ENCODE results near the gene EP400. TPM values are rescaled to one million over a fixed set of nuclear protein-coding genes. Genes with fewer than 3 reads are reported as not detected.
"Not testable (repeated sequence)": the region's sequence is repeated elsewhere in the genome, so short reads cannot be mapped to it uniquely, and the experiment has no call there.

Gene EP400
- polyA plus RNA-seq, 3 donors = 34.1 to 44.8 (median 43.1) TPM

DNA sequence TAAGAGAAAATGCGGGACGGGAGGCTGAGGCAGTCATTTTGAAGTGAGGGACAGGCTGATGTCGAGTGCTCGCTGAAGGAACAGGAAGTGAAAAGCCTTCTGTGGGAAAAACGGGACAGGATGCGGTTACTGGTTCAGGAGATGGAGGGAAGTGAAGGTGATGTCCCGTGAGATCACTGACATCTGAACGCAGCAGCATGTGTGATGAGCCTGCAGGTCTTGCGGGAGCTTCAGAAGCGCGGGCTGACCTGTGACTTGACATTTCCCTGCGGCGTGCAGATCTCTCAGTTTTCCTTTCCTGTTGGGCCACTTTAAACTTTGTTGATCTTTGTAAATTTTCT lies 116.6 kb downstream of the EP400 start:
- DNase-seq = no peak

DNA sequence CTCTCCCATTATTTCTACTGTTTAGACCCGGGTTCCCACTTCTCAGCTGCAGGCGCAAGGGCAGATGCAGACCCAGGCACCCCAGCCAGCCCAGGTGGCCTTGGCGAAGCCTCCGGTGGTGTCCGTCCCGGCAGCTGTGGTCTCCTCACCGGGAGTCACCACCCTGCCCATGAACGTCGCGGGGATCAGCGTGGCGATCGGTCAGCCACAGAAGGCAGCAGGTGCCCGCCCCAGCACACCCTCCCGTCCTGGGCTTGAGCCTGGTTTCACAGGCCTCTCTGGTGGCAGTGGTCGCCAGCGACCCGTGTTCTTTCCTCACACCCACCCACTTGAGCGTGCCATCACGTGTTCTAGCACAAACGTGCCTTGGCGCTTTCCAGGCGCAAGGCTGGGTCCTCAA lies 117.0 kb downstream of the EP400 start:
- no peak for DNase-seq

DNA sequence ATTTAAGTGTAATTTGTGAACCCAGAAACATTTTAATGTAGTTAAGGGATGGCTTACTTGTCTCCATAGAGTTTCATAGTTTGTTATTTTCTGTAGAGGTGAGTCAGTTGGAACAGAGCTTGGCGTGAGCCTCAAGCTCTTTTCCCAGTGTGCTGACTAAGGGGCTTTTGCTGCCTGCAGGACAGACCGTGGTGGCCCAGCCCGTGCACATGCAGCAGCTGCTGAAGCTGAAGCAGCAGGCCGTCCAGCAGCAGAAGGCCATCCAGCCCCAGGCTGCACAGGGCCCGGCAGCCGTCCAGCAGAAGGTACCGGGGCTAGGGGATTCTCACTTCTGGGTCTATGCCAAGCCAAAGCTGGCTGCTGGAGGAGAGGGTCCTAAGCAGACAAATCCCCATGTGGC lies 117.4 kb downstream of the EP400 start:
- no peak for DNase-seq

DNA sequence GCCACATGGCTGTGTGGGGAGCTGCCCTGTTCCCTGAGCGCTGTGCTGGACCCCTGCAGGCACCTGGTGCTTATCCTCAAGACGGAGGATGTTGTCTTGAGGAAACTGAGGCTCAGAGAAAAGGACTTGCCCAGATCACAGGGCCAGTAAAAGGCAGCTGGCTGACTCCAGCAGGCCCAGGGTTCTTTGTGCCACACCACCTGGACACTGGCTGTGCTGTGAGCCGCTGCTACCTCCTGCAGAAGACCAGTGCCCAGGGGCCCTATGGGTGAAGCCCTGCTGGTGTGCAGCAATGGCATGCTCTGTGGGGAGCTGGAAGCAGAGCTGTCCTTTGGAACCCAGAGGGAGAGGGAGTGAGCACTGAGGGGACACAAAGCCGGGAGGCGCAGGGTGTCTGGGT lies 118.5 kb downstream of the EP400 start:
- no peak for DNase-seq

DNA sequence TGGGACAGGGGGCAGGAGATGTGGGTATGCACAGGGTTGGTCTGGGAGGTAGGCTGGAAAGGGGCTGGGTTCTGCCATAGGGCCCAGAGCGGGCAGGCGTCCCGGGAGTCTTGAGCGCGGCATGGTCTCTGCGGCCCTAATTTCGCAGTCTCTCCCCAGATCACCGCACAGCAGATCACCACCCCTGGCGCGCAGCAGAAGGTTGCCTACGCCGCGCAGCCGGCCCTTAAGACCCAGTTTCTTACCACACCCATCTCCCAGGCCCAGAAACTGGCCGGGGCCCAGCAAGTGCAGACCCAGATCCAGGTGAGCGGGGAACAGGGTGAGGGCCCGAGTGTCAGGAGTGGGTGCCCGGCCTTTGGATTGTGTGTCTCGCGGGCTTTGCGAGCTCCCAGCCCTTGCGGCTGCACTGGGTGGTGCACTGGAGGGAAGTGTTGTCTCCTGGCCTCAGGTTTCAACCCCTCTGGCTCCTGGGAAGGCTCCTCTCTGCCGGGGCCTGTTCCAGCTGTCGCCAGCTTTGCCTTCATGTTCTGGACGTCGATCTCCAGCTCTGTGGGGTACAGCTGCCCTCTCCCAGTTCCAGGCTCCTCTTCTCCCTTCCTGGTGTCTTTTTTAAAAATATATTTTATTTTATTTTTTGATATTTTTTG lies 119.7 kb downstream of the EP400 start:
- DNase-seq = no peak

DNA sequence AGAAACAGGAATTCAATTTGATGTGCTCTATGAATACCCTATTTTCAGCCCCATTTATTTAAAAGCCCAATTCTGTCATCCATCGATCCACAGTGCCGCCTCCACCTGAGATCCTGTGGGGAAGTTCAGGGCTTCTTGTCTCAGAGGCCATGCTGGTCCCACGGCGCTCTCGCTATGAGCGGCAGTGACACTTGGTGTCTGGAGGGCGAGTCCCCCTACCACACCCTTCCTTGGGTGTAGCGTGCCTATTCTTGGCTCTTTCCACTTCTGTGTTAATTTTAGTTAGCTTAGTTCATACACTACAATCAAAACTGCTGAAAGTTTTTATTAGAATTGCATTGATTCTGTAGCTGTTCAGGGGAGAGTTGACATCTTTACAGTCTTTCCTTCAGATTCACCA lies 120.6 kb downstream of the EP400 start:
- DNase-seq = no peak

DNA sequence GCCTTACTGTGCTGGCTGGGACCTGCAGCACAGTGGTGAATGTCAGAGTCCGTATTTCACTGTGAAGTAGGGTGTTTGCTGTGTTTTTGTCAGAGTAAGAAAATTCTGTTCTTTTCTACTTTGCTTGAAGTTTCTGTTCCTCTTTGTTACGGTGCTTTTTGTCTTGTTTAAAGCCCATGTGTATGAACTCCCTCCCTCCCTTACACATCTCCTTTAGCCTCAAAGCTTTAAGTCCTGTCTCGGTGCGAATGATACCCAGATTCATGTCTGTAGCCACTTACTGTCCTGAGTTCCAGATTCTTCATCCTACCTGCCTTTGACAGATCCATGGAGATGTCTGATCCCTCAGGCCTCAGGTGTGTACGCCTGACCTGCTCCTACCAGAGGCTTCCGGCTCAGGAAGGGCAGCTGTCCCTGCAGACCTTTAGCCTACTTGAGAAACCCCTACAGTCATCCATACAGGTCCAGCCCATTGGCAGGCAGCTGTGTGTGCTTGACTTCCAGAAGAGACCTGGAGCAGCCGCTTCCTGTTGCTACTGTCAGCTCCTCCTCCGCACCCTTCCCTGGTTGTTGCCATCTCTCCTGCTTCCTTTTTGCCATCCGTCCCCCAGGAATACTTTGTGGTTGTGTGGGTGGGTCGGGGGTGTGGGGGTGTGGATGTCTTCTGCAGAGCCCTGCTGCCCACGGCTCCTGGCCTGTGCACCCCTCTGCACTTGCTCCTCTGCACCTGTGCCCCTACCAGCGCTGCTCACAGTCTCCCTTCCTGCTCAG lies 121.5 kb downstream of the EP400 start:
- no peak for DNase-seq

DNA sequence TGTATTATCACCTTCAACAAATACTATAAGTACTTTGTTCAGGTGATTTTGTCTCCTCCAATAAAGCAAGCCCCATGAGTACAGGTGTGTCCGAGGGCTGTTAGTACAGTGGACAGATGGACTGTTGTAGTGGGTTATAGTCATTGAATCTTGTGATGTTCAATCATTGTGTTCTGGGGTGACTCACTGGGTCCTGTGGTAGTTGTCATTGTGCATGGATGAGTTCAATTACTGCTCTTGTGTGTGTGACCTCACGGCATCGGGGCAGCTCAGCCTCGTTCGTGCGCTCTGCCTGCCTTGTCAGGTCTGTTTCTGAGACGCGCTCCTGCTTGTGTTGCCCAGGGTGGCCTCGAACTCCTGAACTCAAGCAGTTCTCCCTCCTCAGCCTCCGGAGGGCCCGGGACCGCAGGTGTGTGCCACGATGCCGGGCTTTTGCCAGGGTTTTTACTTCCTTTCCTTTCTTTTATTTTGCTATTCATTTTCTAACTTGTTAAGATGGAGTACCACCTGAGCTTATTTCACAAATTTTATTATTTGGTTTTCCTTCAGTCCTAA lies 122.2 kb downstream of the EP400 start:
- no peak for DNase-seq

DNA sequence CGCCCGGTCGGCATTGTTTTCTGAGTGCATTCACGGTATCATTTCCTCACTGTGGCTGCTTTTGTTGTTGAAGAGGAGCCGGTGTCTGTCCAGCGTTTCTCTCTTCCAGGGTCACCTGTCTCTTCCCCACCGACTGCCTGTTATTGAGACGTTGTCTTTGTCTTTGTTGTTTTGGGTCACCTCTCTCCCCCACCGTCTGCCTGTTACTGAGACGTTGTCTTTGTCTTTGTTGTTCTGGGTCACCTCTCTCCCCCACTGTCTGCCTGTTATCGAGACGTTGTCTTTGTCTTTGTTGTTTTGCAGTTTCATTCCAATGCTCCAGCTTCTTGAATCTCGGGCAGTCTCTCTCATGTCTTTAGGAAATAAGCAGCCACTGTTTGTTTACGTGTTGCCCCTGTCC lies 124.5 kb downstream of the EP400 start:
- no peak for DNase-seq

DNA sequence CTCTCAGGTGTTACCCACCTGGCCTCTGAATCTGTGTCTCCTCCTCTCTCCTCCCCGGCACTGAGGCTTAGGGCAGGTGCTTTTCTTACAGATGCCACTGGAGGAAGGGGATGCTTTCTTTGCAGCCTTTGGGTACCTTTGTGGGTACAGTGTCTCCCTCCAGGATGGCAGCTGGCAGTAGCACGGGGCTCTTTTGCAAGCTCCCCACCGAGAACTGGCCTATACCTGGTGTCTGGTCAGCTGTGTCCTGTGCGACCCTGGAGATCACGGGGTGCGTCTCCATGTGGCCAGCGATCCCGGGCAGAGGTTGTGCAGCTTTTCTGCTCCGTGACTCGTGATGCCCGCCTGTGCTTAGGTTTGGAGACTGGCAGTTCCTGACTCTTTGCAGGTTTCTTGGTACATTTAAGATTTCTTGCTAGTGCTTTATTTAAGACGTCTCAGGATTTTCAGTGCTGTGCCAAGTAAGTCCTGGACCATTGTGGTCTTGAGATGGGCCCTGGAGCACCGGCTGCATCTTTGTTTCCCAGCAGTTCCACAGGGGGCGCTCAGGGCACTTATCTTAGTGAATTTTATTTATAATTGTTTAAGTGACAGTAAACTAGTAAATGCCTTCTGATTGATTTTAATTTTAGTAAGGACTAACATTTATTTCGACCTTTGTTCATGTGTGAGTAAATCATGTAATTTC lies 125.4 kb downstream of the EP400 start:
- no peak for DNase-seq

DNA sequence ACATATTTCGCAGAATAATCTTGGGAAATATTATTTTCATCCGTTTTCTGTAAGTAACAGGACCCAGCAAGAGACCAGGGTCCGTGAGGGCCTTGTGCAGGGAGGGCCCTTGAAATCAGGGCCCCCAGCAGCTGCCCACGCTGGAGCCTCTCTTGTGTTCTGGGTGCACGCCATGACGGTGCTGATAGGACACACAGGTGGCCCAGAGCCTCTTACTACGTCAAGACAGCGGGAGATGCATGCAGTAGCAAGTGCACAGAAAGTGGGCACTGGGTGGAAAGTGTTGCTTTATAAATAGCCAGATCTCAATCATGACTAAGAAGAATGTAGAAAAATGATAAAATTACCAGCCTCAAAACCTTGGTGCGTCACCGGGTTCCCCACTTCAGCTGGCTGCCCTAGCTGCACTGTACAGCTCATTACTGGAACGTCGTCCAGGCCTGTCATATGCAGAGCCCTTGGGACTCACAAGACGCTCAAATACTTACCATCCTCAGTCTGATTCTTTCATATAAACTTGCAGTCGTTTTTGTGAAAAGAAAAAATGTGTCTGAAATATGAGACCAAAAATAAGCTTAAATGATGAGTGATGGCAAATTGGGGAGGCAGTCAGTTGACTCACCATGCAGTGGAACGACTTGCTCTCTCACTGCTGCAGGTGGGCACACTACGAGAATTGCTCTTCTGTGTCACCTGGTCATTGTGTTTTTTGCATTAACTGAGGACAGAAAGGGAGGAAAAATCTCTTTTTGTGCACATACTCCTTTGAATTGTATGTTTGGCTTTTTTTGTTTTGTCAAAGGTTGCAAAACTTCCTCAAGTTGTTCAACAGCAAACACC lies 126.2 kb downstream of the EP400 start:
- no peak for DNase-seq

DNA sequence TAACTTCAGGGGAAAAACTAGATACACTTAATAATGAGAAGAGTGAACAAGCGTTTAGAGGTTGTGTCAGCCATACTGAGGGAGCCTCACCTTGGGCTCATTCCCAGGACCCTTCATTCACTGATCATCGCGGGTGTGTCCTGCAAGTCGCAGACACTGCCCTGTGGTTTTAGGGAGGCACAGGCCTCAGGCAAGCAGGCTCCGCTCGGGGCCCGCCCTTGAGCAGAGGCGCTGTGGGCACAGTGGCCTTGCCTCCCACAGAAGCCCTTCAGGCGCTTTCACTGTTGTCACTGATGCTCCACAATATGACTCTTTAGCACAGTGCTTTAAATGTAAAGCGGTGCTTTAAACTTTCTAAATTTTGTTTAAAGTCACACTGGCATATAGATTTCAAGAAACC lies 127.0 kb downstream of the EP400 start:
- no peak for DNase-seq

DNA sequence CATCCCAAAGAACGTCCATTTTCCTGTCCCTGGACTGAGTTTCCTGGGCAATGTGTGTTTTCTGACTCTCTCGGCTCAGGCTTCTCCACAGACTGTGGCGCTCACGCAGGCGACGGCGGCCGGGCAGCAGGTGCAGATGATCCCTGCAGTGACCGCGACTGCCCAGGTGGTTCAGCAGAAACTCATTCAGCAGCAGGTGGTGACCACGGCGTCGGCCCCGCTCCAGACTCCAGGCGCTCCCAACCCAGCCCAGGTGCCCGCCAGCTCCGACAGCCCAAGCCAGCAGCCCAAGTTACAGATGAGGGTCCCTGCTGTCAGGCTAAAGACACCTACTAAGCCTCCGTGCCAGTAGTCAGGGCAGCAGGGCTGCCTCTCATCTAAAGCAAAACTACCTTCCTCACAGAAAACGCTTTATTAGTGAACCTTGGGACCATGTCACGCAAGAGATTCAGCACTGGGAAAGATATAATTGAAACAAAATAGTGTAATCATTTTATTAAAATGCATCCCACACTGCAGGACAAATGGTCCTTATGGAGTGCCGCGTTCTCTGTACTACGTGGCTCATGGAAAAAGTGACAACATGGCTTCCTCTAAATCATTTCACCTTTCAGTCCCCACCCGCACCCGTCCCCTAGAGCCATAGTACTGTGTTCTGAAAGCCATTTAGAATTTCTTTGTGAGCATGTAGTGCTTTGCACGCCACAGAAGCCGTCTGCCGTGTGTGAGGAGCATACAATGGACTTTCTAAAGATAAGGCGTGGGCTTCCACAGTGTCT lies 127.8 kb downstream of the EP400 start:
- no peak for DNase-seq

DNA sequence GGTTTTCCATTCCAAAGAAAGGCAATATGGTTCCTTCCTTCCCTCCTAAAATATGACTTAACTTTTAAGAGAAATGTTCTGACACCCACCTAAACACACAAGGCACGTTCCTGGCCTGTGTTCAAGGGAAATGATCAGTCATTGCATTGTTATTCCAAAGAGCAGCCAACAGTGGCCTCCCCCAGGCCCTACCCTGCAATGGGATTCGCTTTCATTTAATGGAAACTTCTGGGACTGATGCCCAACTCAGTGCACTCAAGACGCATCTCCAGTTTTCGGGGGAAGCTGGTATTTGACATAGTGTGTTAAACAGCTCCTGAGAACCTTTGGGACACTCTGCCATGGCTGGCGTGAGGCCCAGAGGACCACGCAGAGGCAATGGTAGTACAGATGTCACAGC lies 128.4 kb downstream of the EP400 start:
- DNase-seq = no peak

DNA sequence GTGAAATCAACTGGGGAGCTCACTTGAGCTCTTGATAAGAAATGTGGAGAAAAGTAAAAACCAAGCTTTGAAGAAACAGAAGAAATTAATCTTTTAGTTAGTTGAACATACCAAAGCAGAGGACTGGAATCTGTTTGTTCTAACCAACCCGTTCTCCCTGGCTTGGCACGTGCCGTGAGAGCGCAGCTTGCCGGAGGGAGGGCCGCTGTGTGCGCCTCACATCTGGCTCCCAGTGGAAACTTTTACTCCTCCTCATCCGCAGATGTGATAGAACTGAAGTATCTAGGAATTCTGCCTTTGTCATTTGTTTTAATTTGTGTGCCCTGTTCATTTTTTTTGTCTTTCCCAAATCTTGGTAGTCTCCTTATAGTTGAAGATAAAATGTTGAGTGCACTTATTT lies 129.5 kb downstream of the EP400 start:
- DNase-seq = no peak

DNA sequence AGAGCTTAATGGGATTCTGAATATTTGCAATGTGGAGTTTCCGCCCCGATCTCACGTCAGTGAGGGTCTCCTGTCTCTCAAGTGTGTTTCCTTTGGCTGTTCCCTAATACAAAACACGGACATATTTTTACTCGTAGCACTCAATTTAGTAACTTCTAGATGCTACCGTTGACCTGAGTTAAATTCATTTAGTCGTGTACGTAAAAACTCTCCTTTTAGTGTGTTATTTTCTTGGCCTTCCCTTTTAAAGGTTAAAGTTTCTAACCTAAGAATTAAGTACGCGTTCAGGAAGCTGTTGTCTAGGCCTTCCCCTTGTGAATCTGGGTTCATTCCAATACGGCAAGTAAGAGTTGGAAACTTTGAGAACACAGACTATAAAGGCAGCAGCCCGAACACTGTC lies 130.0 kb downstream of the EP400 start:
- no peak for DNase-seq

DNA sequence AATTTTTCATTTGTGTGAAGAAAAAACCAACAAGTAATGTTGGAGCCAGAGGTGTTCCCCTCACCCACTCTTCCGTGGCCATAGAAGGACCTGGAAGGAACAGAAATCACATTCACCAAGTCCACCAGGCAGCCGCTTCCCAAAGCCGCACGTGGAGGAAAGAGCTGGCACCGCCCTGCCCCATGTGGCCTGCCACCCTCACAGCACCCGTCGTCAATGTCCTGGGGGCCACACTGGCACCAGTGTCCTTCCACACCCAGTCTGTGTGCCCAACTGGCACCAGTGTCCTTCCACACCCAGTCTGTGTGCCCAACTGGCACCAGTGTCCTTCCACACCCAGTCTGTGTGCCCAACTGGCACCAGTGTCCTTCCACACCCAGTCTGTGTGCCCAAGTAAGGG lies 130.8 kb downstream of the EP400 start:
- DNase-seq = not testable (repeated sequence)

DNA sequence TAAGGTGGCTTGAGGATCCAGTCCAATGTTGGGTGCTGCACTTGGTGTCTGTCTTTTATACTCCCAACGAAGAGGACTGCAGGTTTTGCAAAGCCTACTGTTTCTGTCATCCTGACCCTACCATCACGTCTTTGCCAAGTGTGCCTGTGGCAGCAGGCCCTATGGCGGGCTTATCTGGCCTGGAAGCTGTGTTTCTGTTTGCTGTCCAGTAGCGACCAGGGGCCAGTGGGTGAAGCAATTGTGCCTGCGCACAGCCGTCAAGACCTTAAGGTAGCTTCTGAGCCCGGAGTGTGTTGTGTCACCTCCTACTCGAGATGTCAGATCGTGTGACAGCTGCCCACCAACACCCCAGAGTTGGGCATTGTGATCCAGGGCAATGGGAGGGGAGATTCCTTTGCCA lies 131.7 kb downstream of the EP400 start:
- DNase-seq = no peak

DNA sequence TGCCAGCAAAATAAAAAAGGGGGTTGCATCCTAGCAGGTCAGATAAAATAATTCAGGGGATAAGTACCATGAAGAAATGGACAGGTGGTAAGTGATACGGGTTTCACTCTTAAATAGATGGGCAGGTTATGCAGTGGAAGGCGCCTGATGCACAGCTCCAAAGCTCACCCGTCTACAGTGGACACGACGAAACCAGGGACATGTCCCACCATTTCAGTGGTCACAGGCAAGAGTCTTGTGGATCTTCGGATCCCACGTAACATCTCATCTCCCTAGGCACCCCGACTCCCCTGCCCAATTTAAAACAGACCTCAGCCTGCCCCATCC lies 133.8 kb downstream of the EP400 start:
- no peak for DNase-seq

DNA sequence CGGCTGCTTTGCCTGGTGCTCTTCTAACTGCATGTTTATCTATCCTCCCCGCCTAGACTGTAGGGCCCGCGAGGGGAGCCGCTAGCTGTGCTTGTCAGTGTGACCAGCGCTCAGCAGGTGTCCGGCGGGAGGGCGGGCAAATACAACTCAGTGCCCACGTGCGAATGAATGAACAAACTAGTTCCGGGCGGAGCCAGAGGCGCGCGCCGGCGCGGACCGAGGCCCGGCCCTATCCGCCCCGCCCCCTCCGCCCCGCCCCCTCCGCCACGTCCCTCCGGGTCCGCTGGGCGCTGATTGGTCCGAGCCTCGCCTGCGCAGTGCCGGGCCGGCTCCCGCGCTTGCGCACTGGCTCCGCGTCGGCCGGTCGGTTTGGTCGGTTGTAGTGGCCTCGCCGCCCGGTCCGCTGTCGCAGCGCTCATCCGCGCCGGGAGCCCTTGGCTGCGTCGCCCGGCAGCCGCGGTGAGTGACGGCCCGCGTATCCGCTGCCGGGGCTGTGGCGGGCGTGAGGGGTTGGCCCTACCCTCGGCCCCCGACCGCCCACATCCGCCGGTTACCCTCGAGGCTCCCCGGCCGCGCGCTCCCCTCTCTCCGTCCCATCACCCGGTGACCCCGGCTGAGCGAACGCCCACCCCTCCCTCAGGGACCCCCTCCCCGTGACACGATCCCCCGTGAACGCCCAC lies 134.3 kb downstream of the EP400 start:
- DNase-seq = peak; percentile 87

Measured in renal pelvis (tissue), 4 donors.